Astrocyte (in vitro differentiated cells and primary cell): Measurements from ENCODE around the gene RAB17. TPM values are rescaled to one million over a fixed set of nuclear protein-coding genes. Genes with fewer than 3 reads are reported as not detected.

Experiments used
- DNase-seq: peaks from one replicate; pipeline ENCODE4 v3.0.0-alpha.2; 2010; ENCODE audit warnings: low read depth
- FAIRE-seq: peaks from 2 replicates; lab custom pipeline; 2011; peaks lifted over from hg19 to GRCh38; lab: Jason Lieb, UNC
- H2AFZ ChIP-seq: 2 replicates; pipeline ENCODE4 v1.6.0; 2012; ENCODE audit warnings: low read depth, low read length, inconsistent platforms
- H3K27ac ChIP-seq: 2 replicates; pipeline ENCODE4 v1.5.1; 2011; ENCODE audit warnings: low read depth, low read length, inconsistent platforms
- H3K27me3 ChIP-seq: 2 replicates; pipeline ENCODE4 v1.6.0; 2011; ENCODE audit warnings: low read length, inconsistent platforms; ENCODE audit not compliant: insufficient read depth
- H3K36me3 ChIP-seq: 2 replicates; pipeline ENCODE4 v1.5.1; 2011; ENCODE audit warnings: low read length, inconsistent platforms; ENCODE audit not compliant: insufficient read depth
- H3K4me1 ChIP-seq: 2 replicates; pipeline ENCODE4 v1.5.1; 2011; ENCODE audit warnings: low read length, inconsistent platforms; ENCODE audit not compliant: insufficient read depth
- H3K4me2 ChIP-seq: 2 replicates; pipeline ENCODE4 v1.6.0; 2012; ENCODE audit warnings: low read length, inconsistent platforms
- H3K4me3 ChIP-seq: 2 replicates; pipeline ENCODE4 v1.5.1; 2011; ENCODE audit warnings: low read depth, mild to moderate bottlenecking, low read length, inconsistent platforms; ENCODE audit not compliant: insufficient read depth
- H3K79me2 ChIP-seq: 2 replicates; pipeline ENCODE4 v1.6.0; 2012; ENCODE audit warnings: mild to moderate bottlenecking, low read length, inconsistent platforms; ENCODE audit not compliant: insufficient read depth
- H3K9ac ChIP-seq: 2 replicates; pipeline ENCODE4 v1.6.0; 2012; ENCODE audit warnings: mild to moderate bottlenecking, low read length, inconsistent platforms
- H3K9me3 ChIP-seq: 2 replicates; pipeline ENCODE4 v1.5.1; 2012; ENCODE audit warnings: low read depth, mild to moderate bottlenecking, low read length, inconsistent platforms; ENCODE audit not compliant: insufficient read depth
- H4K20me1 ChIP-seq: 2 replicates; pipeline ENCODE4 v1.6.0; 2012; ENCODE audit warnings: low read length, inconsistent platforms; ENCODE audit not compliant: insufficient read depth
- H3K27ac Mint-ChIP-seq: one replicate; pipeline ENCODE4 v1.8.0; 2021; ENCODE audit warnings: mild to moderate bottlenecking, mixed read lengths; ENCODE audit not compliant: unreplicated experiment
- H3K27me3 Mint-ChIP-seq: one replicate; pipeline ENCODE4 v1.8.0; 2021; ENCODE audit warnings: low read depth, mixed read lengths; ENCODE audit not compliant: unreplicated experiment
- H3K36me3 Mint-ChIP-seq: one replicate; pipeline ENCODE4 v1.8.0; 2021; ENCODE audit warnings: low read depth, mixed read lengths; ENCODE audit not compliant: unreplicated experiment
- H3K4me1 Mint-ChIP-seq: one replicate; pipeline ENCODE4 v1.8.0; 2021; ENCODE audit warnings: low read depth, mixed read lengths; ENCODE audit not compliant: unreplicated experiment
- H3K4me3 Mint-ChIP-seq: one replicate; pipeline ENCODE4 v1.8.0; 2021; ENCODE audit warnings: mild to moderate bottlenecking, moderate library complexity, mixed read lengths; ENCODE audit not compliant: unreplicated experiment
- H3K9me3 Mint-ChIP-seq: one replicate; pipeline ENCODE4 v1.8.0; 2021; ENCODE audit warnings: mild to moderate bottlenecking, mixed read lengths; ENCODE audit not compliant: unreplicated experiment
- CTCF ChIP-seq: IDR thresholded peaks from 2 replicates; pipeline ENCODE4 v1.5.1; 2011; ENCODE audit warnings: low read depth, mild to moderate bottlenecking, inconsistent platforms, low read length, moderate library complexity; ENCODE audit not compliant: insufficient read depth
- EZH2 ChIP-seq: IDR thresholded peaks from 2 replicates; pipeline ENCODE4 v1.6.1; 2012; ENCODE audit warnings: mild to moderate bottlenecking, low read length, inconsistent platforms; ENCODE audit not compliant: insufficient read depth
- total RNA-seq: library from RNA; stranded (reverse); gene quantifications from 2 replicates; pipeline ENCODE4 v1.2.1, GENCODE V29; 2021

RAB17 gene
- total RNA-seq, 1 donor from 2014 or later: 1.4 TPM

- no peaks in the 10 kb centered on the region for H3K9me3 Mint-ChIP-seq
- peak overlapping the region; percentile 57 for H3K4me3 ChIP-seq
- H3K4me2 ChIP-seq: peak overlapping the region; percentile 86
- peaks cover 31% of the 10 kb centered on the region for H3K4me1 Mint-ChIP-seq
- H3K27ac Mint-ChIP-seq: no peak overlapping the region
- no peaks in the 10 kb centered on the region for H3K36me3 ChIP-seq
- peaks cover 33% of the 10 kb centered on the region for H4K20me1 ChIP-seq
- peak overlapping the region; percentile 64 for H3K9ac ChIP-seq
- H3K27me3 ChIP-seq: no peaks in the 10 kb centered on the region
- no peak overlapping the region for H3K27ac ChIP-seq
- H3K36me3 Mint-ChIP-seq: peaks cover 9% of the 10 kb centered on the region
- H3K4me1 ChIP-seq: peaks cover 13% of the 10 kb centered on the region
- no peak for DNase-seq
- H3K4me3 Mint-ChIP-seq: peak overlapping the region; percentile 82
- H2AFZ ChIP-seq: peak overlapping the region; percentile 68
- TF ChIP-seq CTCF (no peak), EZH2 (peak; percentile 2)
- H3K27me3 Mint-ChIP-seq: peaks cover 17% of the 10 kb centered on the region
- no peaks in the 10 kb centered on the region for H3K9me3 ChIP-seq
- FAIRE-seq: no peak
- H3K79me2 ChIP-seq: peaks cover 31% of the 10 kb centered on the region
Observed at GRCh38 chr2:237626813-237627440, 36.4 kb upstream of the RAB17 start.

GRCh38 chr2:237625777-237626176 is 35.2 kb upstream of the RAB17 start:
- H3K9me3 Mint-ChIP-seq: no peaks in the 10 kb centered on the region
- Histone ChIP-seq H3K9ac (no peak overlapping the region), H3K79me2 (peaks cover 20% of the 10 kb centered on the region), H3K4me1 (peaks cover 10% of the 10 kb centered on the region), H2AFZ (no peak overlapping the region), H3K27me3 (no peaks in the 10 kb centered on the region), H3K27ac (no peak overlapping the region), H3K4me2 (no peak overlapping the region), H4K20me1 (peaks cover 21% of the 10 kb centered on the region), H3K36me3 (no peaks in the 10 kb centered on the region), H3K4me3 (no peak overlapping the region), H3K9me3 (no peaks in the 10 kb centered on the region)
- H3K4me3 Mint-ChIP-seq: peak overlapping the region; percentile 82
- H3K4me1 Mint-ChIP-seq: peaks cover 24% of the 10 kb centered on the region
- H3K27me3 Mint-ChIP-seq: peaks cover 17% of the 10 kb centered on the region
- DNase-seq (no peak), FAIRE-seq (no peak)
- no peak overlapping the region for H3K27ac Mint-ChIP-seq
- peaks cover 4% of the 10 kb centered on the region for H3K36me3 Mint-ChIP-seq
- no peak for TF ChIP-seq CTCF
- no peak for TF ChIP-seq EZH2

- H3K36me3 Mint-ChIP-seq: peaks cover 4% of the 10 kb centered on the region
- Histone ChIP-seq H3K9me3 (no peaks in the 10 kb centered on the region), H3K4me1 (peaks cover 10% of the 10 kb centered on the region), H3K27ac (no peak overlapping the region), H2AFZ (no peak overlapping the region), H3K27me3 (no peaks in the 10 kb centered on the region), H3K4me2 (no peak overlapping the region), H3K9ac (no peak overlapping the region), H3K36me3 (no peaks in the 10 kb centered on the region), H3K4me3 (no peak overlapping the region), H3K79me2 (peaks cover 15% of the 10 kb centered on the region), H4K20me1 (peaks cover 16% of the 10 kb centered on the region)
- H3K27ac Mint-ChIP-seq: no peak overlapping the region
- no peak for FAIRE-seq
- H3K4me3 Mint-ChIP-seq: peak overlapping the region; percentile 60
- peaks cover 23% of the 10 kb centered on the region for H3K4me1 Mint-ChIP-seq
- peaks cover 17% of the 10 kb centered on the region for H3K27me3 Mint-ChIP-seq
- no peak for DNase-seq
- no peaks in the 10 kb centered on the region for H3K9me3 Mint-ChIP-seq
- TF ChIP-seq EZH2 (no peak), CTCF (no peak)
Observed at GRCh38 chr2:237625216-237625705, 34.7 kb upstream of the RAB17 start.
